HT-29 (cell line): ENCODE data around the gene MGMT. TPM values are rescaled to one million over a fixed set of nuclear protein-coding genes. Genes with fewer than 3 reads are reported as not detected.

Source experiments
- DNase-seq: peaks from one replicate; pipeline ENCODE4 v3.0.0-alpha.2; 2015; ENCODE audit warnings: low spot score
- total RNA-seq: library from RNA; depleted of rRNA; stranded (reverse); fragments of >200 nt; shearing (Covaris generic); gene quantifications from 2 replicates; pipeline ENCODE4 v1.2.3, GENCODE V29; 2014

The MGMT gene
- total RNA-seq, 1 experiment from 2014 or later = 32.7 TPM

- no peak for DNase-seq
Measured at GRCh38 chr10:129653428-129653827, 186.4 kb downstream of the MGMT start.

GRCh38 chr10:129653861-129654260 is 186.8 kb downstream of the MGMT start:
- no peak for DNase-seq

GRCh38 chr10:129654461-129654860 is 187.4 kb downstream of the MGMT start:
- no peak for DNase-seq

- no peak for DNase-seq
Measured at GRCh38 chr10:129655007-129655678, 188.1 kb downstream of the MGMT start.

GRCh38 chr10:129655679-129656031 is 188.6 kb downstream of the MGMT start:
- DNase-seq = no peak

- DNase-seq = no peak
Measured at GRCh38 chr10:129656642-129657041, 189.6 kb downstream of the MGMT start.

- no peak for DNase-seq
Measured at GRCh38 chr10:129657297-129658017, 190.4 kb downstream of the MGMT start.

GRCh38 chr10:129658376-129659072 is 191.5 kb downstream of the MGMT start:
- DNase-seq = peak; percentile 25

- DNase-seq = no peak
Measured at GRCh38 chr10:129659508-129660268, 192.6 kb downstream of the MGMT start.

GRCh38 chr10:129660569-129660968 is 193.5 kb downstream of the MGMT start:
- no peak for DNase-seq

GRCh38 chr10:129662426-129662825 is 195.4 kb downstream of the MGMT start:
- DNase-seq = no peak

GRCh38 chr10:129670124-129670523 is 203.1 kb downstream of the MGMT start:
- DNase-seq = no peak

GRCh38 chr10:129673292-129673691 is 206.3 kb downstream of the MGMT start:
- DNase-seq = no peak

GRCh38 chr10:129675027-129675769 is 208.2 kb downstream of the MGMT start:
- no peak for DNase-seq

GRCh38 chr10:129676014-129676413 is 209.0 kb downstream of the MGMT start:
- DNase-seq = no peak

- DNase-seq = no peak
Measured at GRCh38 chr10:129677377-129677927, 210.4 kb downstream of the MGMT start.

- DNase-seq = no peak
Measured at GRCh38 chr10:129678186-129678585, 211.1 kb downstream of the MGMT start.

GRCh38 chr10:129679207-129679606 is 212.2 kb downstream of the MGMT start:
- DNase-seq = no peak

- DNase-seq = no peak
Measured at GRCh38 chr10:129680661-129681344, 213.8 kb downstream of the MGMT start.

- no peak for DNase-seq
Measured at GRCh38 chr10:129681856-129682255, 214.8 kb downstream of the MGMT start.
